GM12864 (cell line): ENCODE results near the gene DHRSX.

Source experiments
- DNase-seq: peaks from one replicate; pipeline ENCODE4 v3.0.0-alpha.2; 2011; ENCODE audit warnings: low read depth
- H3K4me3 ChIP-seq: 2 replicates; pipeline ENCODE4 v1.5.1; 2011; ENCODE audit warnings: mild to moderate bottlenecking, low read depth, low read length, control low read depth
- TF ChIP-seq, protein P1 (sequence below): IDR thresholded peaks from 2 replicates; pipeline ENCODE4 v1.5.1; 2011; ENCODE audit warnings: low read depth, mild to moderate bottlenecking, moderate library complexity, low read length, control low read depth, inconsistent platforms; ENCODE audit errors: missing control alignments

The DHRSX gene

GRCh38 chrX:2327423-2327822 is 173.4 kb downstream of the DHRSX start:
- DNase-seq = no peak
- TF ChIP-seq, protein P1, sequence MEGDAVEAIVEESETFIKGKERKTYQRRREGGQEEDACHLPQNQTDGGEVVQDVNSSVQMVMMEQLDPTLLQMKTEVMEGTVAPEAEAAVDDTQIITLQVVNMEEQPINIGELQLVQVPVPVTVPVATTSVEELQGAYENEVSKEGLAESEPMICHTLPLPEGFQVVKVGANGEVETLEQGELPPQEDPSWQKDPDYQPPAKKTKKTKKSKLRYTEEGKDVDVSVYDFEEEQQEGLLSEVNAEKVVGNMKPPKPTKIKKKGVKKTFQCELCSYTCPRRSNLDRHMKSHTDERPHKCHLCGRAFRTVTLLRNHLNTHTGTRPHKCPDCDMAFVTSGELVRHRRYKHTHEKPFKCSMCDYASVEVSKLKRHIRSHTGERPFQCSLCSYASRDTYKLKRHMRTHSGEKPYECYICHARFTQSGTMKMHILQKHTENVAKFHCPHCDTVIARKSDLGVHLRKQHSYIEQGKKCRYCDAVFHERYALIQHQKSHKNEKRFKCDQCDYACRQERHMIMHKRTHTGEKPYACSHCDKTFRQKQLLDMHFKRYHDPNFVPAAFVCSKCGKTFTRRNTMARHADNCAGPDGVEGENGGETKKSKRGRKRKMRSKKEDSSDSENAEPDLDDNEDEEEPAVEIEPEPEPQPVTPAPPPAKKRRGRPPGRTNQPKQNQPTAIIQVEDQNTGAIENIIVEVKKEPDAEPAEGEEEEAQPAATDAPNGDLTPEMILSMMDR = no peak
- H3K4me3 ChIP-seq = no peak overlapping the region

- DNase-seq = no peak
- no peak overlapping the region for H3K4me3 ChIP-seq
- TF ChIP-seq, protein P1 = no peak
These were observed 175.5 kb downstream of the DHRSX start for GRCh38 chrX:2325076-2325784.

DNA sequence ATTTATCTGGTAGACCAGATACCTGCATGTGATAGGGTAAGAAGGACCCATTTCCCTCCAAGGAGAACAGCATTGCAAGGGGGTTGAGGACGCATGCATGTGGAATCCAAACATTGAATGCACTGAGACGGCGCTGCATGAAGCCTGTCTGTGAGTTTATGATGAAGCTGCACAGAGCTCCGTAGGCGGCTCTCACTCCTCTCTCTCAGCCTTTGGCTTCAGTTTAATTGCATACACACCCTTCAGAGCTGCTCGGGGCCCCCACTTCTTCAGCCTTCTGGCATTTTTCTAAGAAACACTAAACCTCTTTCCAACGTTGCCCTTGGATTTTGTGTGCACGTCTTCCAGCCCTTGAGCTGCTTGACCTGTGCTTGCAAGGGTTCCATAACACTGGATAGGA is 176.6 kb downstream of the DHRSX start:
- H3K4me3 ChIP-seq = no peak overlapping the region
- TF ChIP-seq, protein P1 = no peak
- no peak for DNase-seq

GRCh38 chrX:2321411-2321810 is 179.4 kb downstream of the DHRSX start:
- DNase-seq = no peak
- TF ChIP-seq, protein P1 = no peak
- H3K4me3 ChIP-seq = no peak overlapping the region

- TF ChIP-seq, protein P1 = no peak
- no peak overlapping the region for H3K4me3 ChIP-seq
- DNase-seq = no peak
These were observed 180.0 kb downstream of the DHRSX start for GRCh38 chrX:2320580-2321327.

GRCh38 chrX:2320089-2320488 is 180.7 kb downstream of the DHRSX start:
- no peak for DNase-seq
- no peak overlapping the region for H3K4me3 ChIP-seq
- TF ChIP-seq, protein P1 = no peak
